Colonic mucosa (tissue), 4 donors: ENCODE data around the gene MINDY3. TPM values are rescaled to one million over a fixed set of nuclear protein-coding genes. Genes with fewer than 3 reads are reported as not detected.
A peak's percentile ranks its signal among the peaks of the same experiment; 100 is the strongest.

Source experiments
- DNase-seq: peaks from one replicate; pipeline ENCODE4 v3.0.0-alpha.2; 2020
- H3K27ac ChIP-seq: fragments of 200-600 bp; one replicate; pipeline ENCODE4 v1.8.0; 2021
- H3K27me3 ChIP-seq: fragments of 200-600 bp; one replicate; pipeline ENCODE4 v1.8.0; 2021
- H3K36me3 ChIP-seq: fragments of 200-600 bp; one replicate; pipeline ENCODE4 v1.8.0; 2021
- H3K4me1 ChIP-seq: fragments of 200-600 bp; one replicate; pipeline ENCODE4 v1.8.0; 2021; ENCODE audit warnings: mild to moderate bottlenecking
- H3K4me3 ChIP-seq: fragments of 200-600 bp; one replicate; pipeline ENCODE4 v1.8.0; 2021
- H3K9ac ChIP-seq, 2 donors: one replicate each; pipeline ENCODE4 v1.7.0; 2013; ENCODE audit warnings: control low read depth in 2 of 2, low read depth in 2 of 2, low read length in 2 of 2
- H3K9me3 ChIP-seq: fragments of 200-600 bp; one replicate; pipeline ENCODE4 v1.8.0; 2021
- CTCF ChIP-seq: fragments of 200-600 bp; IDR thresholded peaks from one replicate; pipeline ENCODE4 v1.8.0; 2022; ENCODE audit warnings: antibody characterized with exemption, mild to moderate bottlenecking
- intact Hi-C: fragments of 100-400 bp; cut with DNase I; formaldehyde crosslinking; loops from one replicate; pipeline ENCODE4 v1.14.1; 2022
- total RNA-seq, 2 donors: library from RNA; stranded (reverse); fragmentation: NEBNext Ultra II Directional in 1 of 2; extraction: Animal tissue kit (Norgen Biotek cat#: 25700) in 1 of 2; gene quantifications; one replicate each; pipeline ENCODE4 v1.2.1, GENCODE V29; 2021
- donor health status: healthy.
- donor health status: DM: no; HTN: no; CAD: no.
- donor health status: DM: no; HTN: no; CAD: no.

MINDY3 gene
- total RNA-seq, 2 donors from 2014 or later, result 23.0 to 25.6 TPM

DNA sequence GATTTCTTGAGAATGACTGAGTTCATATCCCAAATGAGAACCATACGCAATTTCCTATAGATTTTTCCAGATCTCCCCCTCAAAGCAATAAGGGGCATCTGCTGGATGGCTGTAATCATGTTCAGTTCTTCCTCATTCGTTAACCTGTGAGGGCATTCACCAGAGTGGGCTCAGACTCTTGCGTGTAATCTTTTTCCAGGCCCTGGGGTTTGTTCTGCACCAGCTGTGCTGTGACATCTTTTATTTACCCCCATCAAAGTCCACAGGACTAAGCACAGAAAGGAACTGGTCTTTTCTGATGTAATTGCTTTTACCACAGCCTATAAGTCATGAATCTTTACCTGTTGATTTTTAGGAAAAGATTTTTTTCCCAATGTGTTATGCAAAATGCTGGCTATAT lies 112.7 kb downstream of the MINDY3 start:
- H3K9me3 ChIP-seq, result no peaks in the 10 kb centered on the region
- intact Hi-C loops, result no loop called here
- no peaks in the 10 kb centered on the region for H3K4me1 ChIP-seq
- H3K36me3 ChIP-seq, result no peaks in the 10 kb centered on the region
- H3K27me3 ChIP-seq, result no peaks in the 10 kb centered on the region
- H3K27ac ChIP-seq, result no peak overlapping the region
- no peak overlapping the region for H3K4me3 ChIP-seq
- no peak overlapping the region for H3K9ac ChIP-seq
- TF ChIP-seq CTCF, result no peak
- DNase-seq, result no peak

- no peaks in the 10 kb centered on the region for H3K36me3 ChIP-seq
- H3K27me3 ChIP-seq, result no peaks in the 10 kb centered on the region
- no peaks in the 10 kb centered on the region for H3K4me1 ChIP-seq
- intact Hi-C loops, result no loop called here
- no peak overlapping the region for H3K4me3 ChIP-seq
- no peak overlapping the region for H3K9ac ChIP-seq
- H3K9me3 ChIP-seq, result no peaks in the 10 kb centered on the region
- no peak overlapping the region for H3K27ac ChIP-seq
- TF ChIP-seq CTCF, result no peak
- DNase-seq, result no peak
These were observed 114.6 kb downstream of the MINDY3 start for GRCh38 chr10:15745751-15746150.

GRCh38 chr10:15744217-15744865 lies 116.0 kb downstream of the MINDY3 start:
- no peak overlapping the region for H3K4me3 ChIP-seq
- peak; percentile 60 for DNase-seq
- intact Hi-C loops, result no loop called here
- H3K9ac ChIP-seq, result no peak overlapping the region
- H3K27me3 ChIP-seq, result no peaks in the 10 kb centered on the region
- H3K27ac ChIP-seq, result no peak overlapping the region
- no peaks in the 10 kb centered on the region for H3K4me1 ChIP-seq
- H3K9me3 ChIP-seq, result no peaks in the 10 kb centered on the region
- H3K36me3 ChIP-seq, result no peaks in the 10 kb centered on the region
- TF ChIP-seq CTCF, result peak; percentile 52

GRCh38 chr10:15743443-15743842 lies 116.9 kb downstream of the MINDY3 start:
- no peak overlapping the region for H3K9ac ChIP-seq
- H3K9me3 ChIP-seq, result no peaks in the 10 kb centered on the region
- no peak for TF ChIP-seq CTCF
- no peaks in the 10 kb centered on the region for H3K36me3 ChIP-seq
- no peaks in the 10 kb centered on the region for H3K4me1 ChIP-seq
- H3K27me3 ChIP-seq, result no peaks in the 10 kb centered on the region
- intact Hi-C loops, result no loop called here
- no peak overlapping the region for H3K27ac ChIP-seq
- no peak overlapping the region for H3K4me3 ChIP-seq
- DNase-seq, result no peak

GRCh38 chr10:15742836-15743235 lies 117.5 kb downstream of the MINDY3 start:
- H3K27ac ChIP-seq, result no peak overlapping the region
- no peak for TF ChIP-seq CTCF
- no peak overlapping the region for H3K4me3 ChIP-seq
- H3K4me1 ChIP-seq, result no peaks in the 10 kb centered on the region
- intact Hi-C loops, result no loop called here
- no peaks in the 10 kb centered on the region for H3K27me3 ChIP-seq
- H3K9ac ChIP-seq, result no peak overlapping the region
- H3K9me3 ChIP-seq, result no peaks in the 10 kb centered on the region
- no peak for DNase-seq
- H3K36me3 ChIP-seq, result no peaks in the 10 kb centered on the region
